SK-N-MC (cell line): ENCODE results near the gene TPRA1.
A peak's percentile ranks its signal among the peaks of the same experiment; 100 is the strongest.

Source experiments
- DNase-seq: peaks from one replicate; pipeline ENCODE4 v3.0.0-alpha.2; 2011; ENCODE audit warnings: low read depth, low spot score
- H3K27ac ChIP-seq: fragments of 200-600 bp; sonication (generic); 2 replicates; pipeline ENCODE4 v1.5.1; 2016; ENCODE audit warnings: mixed run types
- H3K36me3 ChIP-seq: fragments of 200-600 bp; sonication (generic); 2 replicates; pipeline ENCODE4 v1.6.1; 2017; ENCODE audit warnings: antibody characterized with exemption, low read length, mixed read lengths; ENCODE audit not compliant: insufficient read depth
- H3K4me3 ChIP-seq: fragments of 200-600 bp; sonication (generic); 2 replicates; pipeline ENCODE4 v1.5.1; 2016
- H3K9ac ChIP-seq: fragments of 200-600 bp; sonication (generic); 2 replicates; pipeline ENCODE4 v1.8.0; 2017; ENCODE audit warnings: mixed run types, mixed read lengths; ENCODE audit not compliant: insufficient read length
- H3K9me3 ChIP-seq: fragments of 200-600 bp; sonication (generic); 2 replicates; pipeline ENCODE4 v1.6.1; 2017; ENCODE audit warnings: low read depth, mild to moderate bottlenecking, antibody characterized with exemption, low read length, moderate library complexity, mixed read lengths
- EZH2 ChIP-seq: fragments of 200-600 bp; sonication (generic); IDR thresholded peaks from one replicate; pipeline ENCODE4 v1.6.1; 2017; ENCODE audit warnings: antibody characterized with exemption
- FOXP2 ChIP-seq: optimal IDR thresholded peaks from 2 replicates; pipeline ENCODE3; 2011; ENCODE audit warnings: mild to moderate bottlenecking, moderate library complexity; ENCODE audit not compliant: insufficient read depth; ENCODE audit errors: extremely low read length, control extremely low read depth
- POLR2AphosphoS5 ChIP-seq: IDR thresholded peaks from 2 replicates; pipeline ENCODE4 v1.6.1; 2012; ENCODE audit warnings: mild to moderate bottlenecking, low read depth, low read length, borderline replicate concordance

Gene TPRA1

GRCh38 chr3:127590593-127591465, at the start of gene TPRA1:
TPRA1 (minus strand) TSS chr3:127590733; CDS start chr3:127580146, 10,587 bp downstream.
- no peaks in the 10 kb centered on the region for H3K36me3 ChIP-seq
- H3K27ac ChIP-seq = peak within 1 kb of the TSS; percentile 80
- no peaks in the 10 kb centered on the region for H3K9me3 ChIP-seq
- peak within 1 kb of the TSS; percentile 99 for H3K4me3 ChIP-seq
- peak; percentile 98 for DNase-seq
- peak within 1 kb of the TSS; percentile 95 for H3K9ac ChIP-seq
- TF ChIP-seq FOXP2 (peak; percentile 51), POLR2AphosphoS5 (peak; percentile 89), EZH2 (no peak)

GRCh38 chr3:127640042-127640355, 49.5 kb upstream of the TPRA1 start:
- Histone ChIP-seq H3K27ac (no peak overlapping the region), H3K9ac (no peak overlapping the region)
- TF ChIP-seq FOXP2 (no peak), POLR2AphosphoS5 (no peak), EZH2 (no peak)

DNA sequence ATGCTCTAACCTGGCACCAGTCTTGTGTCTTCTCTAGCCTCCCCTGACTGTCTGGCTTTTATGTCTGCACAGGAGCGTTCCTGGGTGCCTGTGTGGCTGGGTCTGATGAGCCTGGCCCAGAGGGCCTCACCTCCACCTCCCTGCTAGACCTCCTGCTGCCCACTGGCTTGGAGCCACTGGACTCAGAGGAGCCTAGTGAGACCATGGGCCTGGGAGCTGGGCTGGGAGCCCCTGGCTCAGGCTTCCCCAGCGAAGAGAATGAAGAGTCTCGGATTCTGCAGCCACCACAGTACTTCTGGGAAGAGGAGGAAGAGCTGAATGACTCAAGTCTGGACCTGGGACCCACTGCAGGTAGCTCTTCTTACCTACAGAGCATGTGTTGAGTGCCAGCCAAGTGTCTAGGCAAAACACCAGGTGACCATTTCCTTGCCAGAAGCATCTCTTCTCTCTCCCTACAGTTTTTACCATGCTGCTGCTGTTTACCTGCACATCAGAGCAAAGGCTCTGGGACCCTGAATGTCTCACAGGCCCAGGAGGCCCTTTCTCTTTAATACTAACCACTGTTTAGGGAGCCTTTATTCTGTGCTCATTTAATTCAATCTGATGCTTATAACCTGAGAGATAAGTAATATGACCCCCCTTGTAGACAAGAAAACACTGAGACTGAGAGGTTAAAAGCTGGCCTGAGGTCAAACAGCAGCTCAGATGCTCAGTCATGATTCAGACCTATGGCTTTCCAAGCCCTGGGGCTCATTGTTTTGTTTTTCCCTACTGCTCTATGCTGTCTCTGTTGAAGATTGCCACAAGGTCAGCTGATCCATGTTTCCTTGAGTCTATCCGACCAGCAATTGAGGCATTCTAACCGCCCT, 48.9 kb upstream of the TPRA1 start:
- no peak for TF ChIP-seq EZH2
- no peak for TF ChIP-seq FOXP2
- no peak for TF ChIP-seq POLR2AphosphoS5
- Histone ChIP-seq H3K36me3 (peaks cover 20% of the 10 kb centered on the region), H3K9me3 (no peaks in the 10 kb centered on the region), H3K27ac (no peak overlapping the region), H3K9ac (no peak overlapping the region), H3K4me3 (no peak overlapping the region)
- DNase-seq = no peak

More at GRCh38 chr3:127640042-127640355, 49.5 kb upstream of the TPRA1 start:
- no peak overlapping the region for H3K4me3 ChIP-seq
- no peak for DNase-seq
- H3K9me3 ChIP-seq = no peaks in the 10 kb centered on the region
- peaks cover 25% of the 10 kb centered on the region for H3K36me3 ChIP-seq

DNA sequence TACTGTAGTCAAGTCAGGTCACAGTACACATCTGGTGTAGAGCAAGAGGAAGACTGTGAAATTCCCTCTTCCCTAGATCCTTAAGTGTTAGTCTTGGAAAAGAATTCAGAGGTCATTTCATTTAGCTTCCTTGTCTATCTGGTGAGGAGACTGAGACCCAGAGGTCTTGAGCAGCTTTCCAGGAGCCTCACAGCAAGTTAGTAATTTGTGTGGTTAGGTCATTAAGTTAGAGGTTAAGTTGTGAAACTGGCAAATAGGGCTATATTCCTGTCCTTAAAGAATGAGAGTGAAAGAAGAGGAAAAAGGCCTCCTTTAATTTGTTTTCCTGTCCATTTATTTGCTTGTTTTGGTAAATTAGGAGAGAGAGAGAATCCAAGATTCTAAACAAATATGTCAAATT, 47.4 kb upstream of the TPRA1 start:
- no peak for TF ChIP-seq POLR2AphosphoS5
- no peak for TF ChIP-seq EZH2
- no peak for TF ChIP-seq FOXP2
- no peak for DNase-seq
- no peak overlapping the region for H3K4me3 ChIP-seq
- H3K27ac ChIP-seq = no peak overlapping the region
- H3K9ac ChIP-seq = no peak overlapping the region
- peaks cover 12% of the 10 kb centered on the region for H3K36me3 ChIP-seq
- no peaks in the 10 kb centered on the region for H3K9me3 ChIP-seq

DNA sequence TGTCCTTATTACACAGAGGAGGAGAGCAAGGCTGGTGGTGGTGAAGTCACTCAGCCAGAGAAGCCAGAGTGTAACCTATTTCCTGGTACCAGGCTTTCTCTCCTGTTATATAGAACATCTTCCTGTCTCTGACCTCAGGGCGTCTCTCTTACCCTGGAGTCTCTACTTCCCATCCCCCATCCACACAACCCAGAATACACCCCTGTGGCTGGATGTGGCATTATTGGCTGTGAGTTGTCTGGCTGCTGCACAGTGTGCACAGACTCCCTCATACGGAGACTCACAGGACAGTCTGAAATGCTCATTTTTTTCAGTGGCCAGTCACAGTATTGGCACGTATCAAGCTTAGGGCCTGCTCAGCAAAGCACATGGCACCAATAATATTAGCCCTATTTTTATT, 47.0 kb upstream of the TPRA1 start:
- Histone ChIP-seq H3K36me3 (peaks cover 10% of the 10 kb centered on the region), H3K27ac (no peak overlapping the region), H3K4me3 (no peak overlapping the region), H3K9me3 (no peaks in the 10 kb centered on the region), H3K9ac (no peak overlapping the region)
- no peak for DNase-seq
- TF ChIP-seq FOXP2 = no peak
- TF ChIP-seq EZH2 = no peak
- TF ChIP-seq POLR2AphosphoS5 = no peak

GRCh38 chr3:127634653-127635052, 44.1 kb upstream of the TPRA1 start:
- Histone ChIP-seq H3K27ac (no peak overlapping the region), H3K4me3 (no peak overlapping the region), H3K9me3 (no peaks in the 10 kb centered on the region), H3K36me3 (peaks cover 5% of the 10 kb centered on the region), H3K9ac (no peak overlapping the region)
- TF ChIP-seq EZH2 (no peak), POLR2AphosphoS5 (no peak), FOXP2 (no peak)
- DNase-seq = no peak

GRCh38 chr3:127632035-127632820, 41.7 kb upstream of the TPRA1 start:
- H3K4me3 ChIP-seq = no peak overlapping the region
- no peaks in the 10 kb centered on the region for H3K36me3 ChIP-seq
- TF ChIP-seq POLR2AphosphoS5 (no peak), EZH2 (no peak), FOXP2 (no peak)
- no peaks in the 10 kb centered on the region for H3K9me3 ChIP-seq
- no peak overlapping the region for H3K27ac ChIP-seq
- no peak overlapping the region for H3K9ac ChIP-seq
- DNase-seq = peak; percentile 18
